Measurements from ENCODE around the gene TPK1. TPM values are rescaled to one million over a fixed set of nuclear protein-coding genes. Genes with fewer than 3 reads are reported as not detected.

TPK1 gene
- total RNA-seq, 5 donors from 2014 or later (not counting 1 experiment from before 2014, with no cell fraction given) = 19.1 to 31.6 (median 22.0) TPM

- no peaks in the 10 kb centered on the region for H3K27me3 Mint-ChIP-seq
- H3K9me3 ChIP-seq = no peaks in the 10 kb centered on the region
- H3K36me3 ChIP-seq (ENCODE audit: control insufficient read depth in 2 of 2, extremely low read depth in 1 of 2, insufficient read depth in 1 of 2, low read length in 1 of 2) = no peaks in the 10 kb centered on the region
- H3K27ac Mint-ChIP-seq = no peak overlapping the region
- no peak overlapping the region for H3K27ac ChIP-seq (ENCODE audit: low read length)
- no peaks in the 10 kb centered on the region for H3K4me1 ChIP-seq (ENCODE audit: control insufficient read depth in 1 of 2, extremely low read depth in 1 of 2, insufficient read depth in 2 of 2, low read length in 2 of 2)
- POLR2A ChIA-PET = no interaction called here
- ATAC-seq (replicated peaks in 1 of 4) = no peak
- H3K27me3 ChIP-seq (replicated peaks in 1 of 2; ENCODE audit: control insufficient read depth in 2 of 2, extremely low read depth in 1 of 2, insufficient read depth in 2 of 2, low read length in 1 of 2) = no peaks in the 10 kb centered on the region
- H3K36me3 Mint-ChIP-seq = peaks cover 47% of the 10 kb centered on the region
- no peaks in the 10 kb centered on the region for H3K4me1 Mint-ChIP-seq
- WGBS (ENCODE audit: insufficient coverage) = 100% methylated on average over 2 of the region's 3 CpGs
- no peak overlapping the region for H3K4me3 ChIP-seq (ENCODE audit: control insufficient read depth in 1 of 2, extremely low read depth in 1 of 2, low read length in 1 of 2)
- H3K4me3 Mint-ChIP-seq = no peak overlapping the region
- CTCF ChIA-PET = no interaction called here
- H3K9me3 Mint-ChIP-seq = peaks cover 0 to 2% (median 0%) of the 10 kb centered on the region in 3 donors
- no peak for DNase-seq
Observed at GRCh38 chr7:144606261-144606660, 229.6 kb downstream of the TPK1 start.

GRCh38 chr7:144596953-144597352 lies 238.9 kb downstream of the TPK1 start:
- Mint-ChIP-seq H3K27ac (no peak overlapping the region), H3K9me3 (peaks cover 25 to 41% (median 32%) of the 10 kb centered on the region in 3 donors), H3K27me3 (no peaks in the 10 kb centered on the region), H3K36me3 (peaks cover 69% of the 10 kb centered on the region), H3K4me3 (no peak overlapping the region), H3K4me1 (no peaks in the 10 kb centered on the region)
- no peak for DNase-seq
- Histone ChIP-seq H3K9me3 (peaks cover 10% of the 10 kb centered on the region), H3K27ac (ENCODE audit: low read length) (no peak overlapping the region), H3K27me3 (replicated peaks in 1 of 2; ENCODE audit: control insufficient read depth in 2 of 2, extremely low read depth in 1 of 2, insufficient read depth in 2 of 2, low read length in 1 of 2) (no peaks in the 10 kb centered on the region), H3K4me1 (ENCODE audit: control insufficient read depth in 1 of 2, extremely low read depth in 1 of 2, insufficient read depth in 2 of 2, low read length in 2 of 2) (no peaks in the 10 kb centered on the region), H3K36me3 (ENCODE audit: control insufficient read depth in 2 of 2, extremely low read depth in 1 of 2, insufficient read depth in 1 of 2, low read length in 1 of 2) (no peaks in the 10 kb centered on the region), H3K4me3 (ENCODE audit: control insufficient read depth in 1 of 2, extremely low read depth in 1 of 2, low read length in 1 of 2) (no peak overlapping the region)
- no CpG with 5 or more reads among the region's 4 CpGs for WGBS (ENCODE audit: insufficient coverage)
- ATAC-seq (replicated peaks in 1 of 4) = no peak
- CTCF ChIA-PET = no interaction called here
- POLR2A ChIA-PET = no interaction called here

GRCh38 chr7:144594580-144594979 lies 241.3 kb downstream of the TPK1 start:
- ChIA-PET POLR2A (no interaction called here), CTCF (no interaction called here)
- H3K27me3 ChIP-seq (replicated peaks in 1 of 2; ENCODE audit: control insufficient read depth in 2 of 2, extremely low read depth in 1 of 2, insufficient read depth in 2 of 2, low read length in 1 of 2) = no peaks in the 10 kb centered on the region
- H3K4me3 ChIP-seq (ENCODE audit: control insufficient read depth in 1 of 2, extremely low read depth in 1 of 2, low read length in 1 of 2) = no peak overlapping the region
- Mint-ChIP-seq H3K27ac (no peak overlapping the region), H3K4me3 (no peak overlapping the region), H3K4me1 (no peaks in the 10 kb centered on the region), H3K27me3 (no peaks in the 10 kb centered on the region), H3K36me3 (peaks cover 73% of the 10 kb centered on the region), H3K9me3 (peaks cover 21 to 41% (median 30%) of the 10 kb centered on the region in 3 donors)
- no peak overlapping the region for H3K27ac ChIP-seq (ENCODE audit: low read length)
- peaks cover 0 to 3% of the 10 kb centered on the region in 2 donors for H3K36me3 ChIP-seq (ENCODE audit: control insufficient read depth in 2 of 2, extremely low read depth in 1 of 2, insufficient read depth in 1 of 2, low read length in 1 of 2)
- no peaks in the 10 kb centered on the region for H3K4me1 ChIP-seq (ENCODE audit: control insufficient read depth in 1 of 2, extremely low read depth in 1 of 2, insufficient read depth in 2 of 2, low read length in 2 of 2)
- ATAC-seq (replicated peaks in 1 of 4) = no peak
- DNase-seq = no peak
- H3K9me3 ChIP-seq = peaks cover 10% of the 10 kb centered on the region

GRCh38 chr7:144588559-144589051 lies 247.2 kb downstream of the TPK1 start:
- CTCF ChIA-PET = interaction anchor here in 1 of 2 donors (0.8 kb wide), 1 partner anchor 1870 kb away, joined by 4 read pairs; no protein-coding TSS in a partner anchor
- Histone ChIP-seq H3K27me3 (replicated peaks in 1 of 2; ENCODE audit: control insufficient read depth in 2 of 2, extremely low read depth in 1 of 2, insufficient read depth in 2 of 2, low read length in 1 of 2) (no peaks in the 10 kb centered on the region), H3K36me3 (ENCODE audit: control insufficient read depth in 2 of 2, extremely low read depth in 1 of 2, insufficient read depth in 1 of 2, low read length in 1 of 2) (peaks cover 0 to 3% of the 10 kb centered on the region in 2 donors), H3K9me3 (no peaks in the 10 kb centered on the region), H3K4me1 (ENCODE audit: control insufficient read depth in 1 of 2, extremely low read depth in 1 of 2, insufficient read depth in 2 of 2, low read length in 2 of 2) (no peaks in the 10 kb centered on the region), H3K27ac (ENCODE audit: low read length) (no peak overlapping the region), H3K4me3 (ENCODE audit: control insufficient read depth in 1 of 2, extremely low read depth in 1 of 2, low read length in 1 of 2) (no peak overlapping the region)
- no peaks in the 10 kb centered on the region for H3K27me3 Mint-ChIP-seq
- no peak overlapping the region for H3K4me3 Mint-ChIP-seq
- 100% methylated on average over 1 of the region's 4 CpGs for WGBS (ENCODE audit: insufficient coverage)
- POLR2A ChIA-PET = no interaction called here
- H3K4me1 Mint-ChIP-seq = no peaks in the 10 kb centered on the region
- no peak overlapping the region for H3K27ac Mint-ChIP-seq
- peaks cover 4 to 5% (median 5%) of the 10 kb centered on the region in 3 donors for H3K9me3 Mint-ChIP-seq
- H3K36me3 Mint-ChIP-seq = peaks cover 54% of the 10 kb centered on the region
- ATAC-seq (replicated peaks in 1 of 4) = no peak
- DNase-seq = no peak

- peaks cover 0 to under 1% (median 0%) of the 10 kb centered on the region in 3 donors for H3K4me1 Mint-ChIP-seq
- H3K9me3 ChIP-seq = no peaks in the 10 kb centered on the region
- POLR2A ChIA-PET = no interaction called here
- ATAC-seq (replicated peaks in 1 of 4) = no peak
- H3K4me3 Mint-ChIP-seq = no peak overlapping the region
- no peaks in the 10 kb centered on the region for H3K27me3 Mint-ChIP-seq
- CTCF ChIA-PET = interaction anchor here in 1 of 2 donors (0.6 kb wide), 1 partner anchor 23 kb away, joined by 7 read pairs; no protein-coding TSS in a partner anchor
- no peaks in the 10 kb centered on the region for H3K27me3 ChIP-seq (replicated peaks in 1 of 2; ENCODE audit: control insufficient read depth in 2 of 2, extremely low read depth in 1 of 2, insufficient read depth in 2 of 2, low read length in 1 of 2)
- no peaks in the 10 kb centered on the region for H3K4me1 ChIP-seq (ENCODE audit: control insufficient read depth in 1 of 2, extremely low read depth in 1 of 2, insufficient read depth in 2 of 2, low read length in 2 of 2)
- H3K4me3 ChIP-seq (ENCODE audit: control insufficient read depth in 1 of 2, extremely low read depth in 1 of 2, low read length in 1 of 2) = no peak overlapping the region
- no peak overlapping the region for H3K27ac Mint-ChIP-seq
- DNase-seq = no peak
- peaks cover 0 to 3% of the 10 kb centered on the region in 2 donors for H3K36me3 ChIP-seq (ENCODE audit: control insufficient read depth in 2 of 2, extremely low read depth in 1 of 2, insufficient read depth in 1 of 2, low read length in 1 of 2)
- 88% methylated on average over 1 of the region's 1 CpG for WGBS (ENCODE audit: insufficient coverage)
- H3K36me3 Mint-ChIP-seq = peaks cover 52% of the 10 kb centered on the region
- H3K9me3 Mint-ChIP-seq = no peaks in the 10 kb centered on the region
- H3K27ac ChIP-seq (ENCODE audit: low read length) = no peak overlapping the region
Observed at GRCh38 chr7:144587701-144588100, 248.2 kb downstream of the TPK1 start.

GRCh38 chr7:144584726-144585125 lies 251.1 kb downstream of the TPK1 start:
- no peaks in the 10 kb centered on the region for H3K27me3 Mint-ChIP-seq
- Histone ChIP-seq H3K9me3 (no peaks in the 10 kb centered on the region), H3K27me3 (replicated peaks in 1 of 2; ENCODE audit: control insufficient read depth in 2 of 2, extremely low read depth in 1 of 2, insufficient read depth in 2 of 2, low read length in 1 of 2) (no peaks in the 10 kb centered on the region), H3K4me3 (ENCODE audit: control insufficient read depth in 1 of 2, extremely low read depth in 1 of 2, low read length in 1 of 2) (no peak overlapping the region), H3K27ac (ENCODE audit: low read length) (no peak overlapping the region), H3K36me3 (ENCODE audit: control insufficient read depth in 2 of 2, extremely low read depth in 1 of 2, insufficient read depth in 1 of 2, low read length in 1 of 2) (no peaks in the 10 kb centered on the region), H3K4me1 (ENCODE audit: control insufficient read depth in 1 of 2, extremely low read depth in 1 of 2, insufficient read depth in 2 of 2, low read length in 2 of 2) (no peaks in the 10 kb centered on the region)
- H3K4me1 Mint-ChIP-seq = peaks cover 0 to 4% (median 0%) of the 10 kb centered on the region in 3 donors
- ATAC-seq (replicated peaks in 1 of 4) (no peak), DNase-seq (no peak)
- no peak overlapping the region for H3K27ac Mint-ChIP-seq
- H3K4me3 Mint-ChIP-seq = no peak overlapping the region
- POLR2A ChIA-PET = no interaction called here
- WGBS (ENCODE audit: insufficient coverage) = 100% methylated on average over 1 of the region's 3 CpGs
- no peaks in the 10 kb centered on the region for H3K9me3 Mint-ChIP-seq
- CTCF ChIA-PET = no interaction called here
- peaks cover 51% of the 10 kb centered on the region for H3K36me3 Mint-ChIP-seq

GRCh38 chr7:144579687-144580086 lies 256.2 kb downstream of the TPK1 start:
- no peak for DNase-seq
- WGBS (ENCODE audit: insufficient coverage) = no CpG with 5 or more reads among the region's 1 CpG

More at GRCh38 chr7:144579687-144580086, 256.2 kb downstream of the TPK1 start:
- Histone ChIP-seq H3K36me3 (ENCODE audit: control insufficient read depth in 2 of 2, extremely low read depth in 1 of 2, insufficient read depth in 1 of 2, low read length in 1 of 2) (no peaks in the 10 kb centered on the region), H3K4me3 (ENCODE audit: control insufficient read depth in 1 of 2, extremely low read depth in 1 of 2, low read length in 1 of 2) (no peak overlapping the region), H3K27ac (ENCODE audit: low read length) (no peak overlapping the region), H3K27me3 (replicated peaks in 1 of 2; ENCODE audit: control insufficient read depth in 2 of 2, extremely low read depth in 1 of 2, insufficient read depth in 2 of 2, low read length in 1 of 2) (no peaks in the 10 kb centered on the region), H3K9me3 (no peaks in the 10 kb centered on the region), H3K4me1 (ENCODE audit: control insufficient read depth in 1 of 2, extremely low read depth in 1 of 2, insufficient read depth in 2 of 2, low read length in 2 of 2) (no peaks in the 10 kb centered on the region)
- Mint-ChIP-seq H3K27me3 (no peaks in the 10 kb centered on the region), H3K27ac (no peak overlapping the region), H3K9me3 (peaks cover 0 to 9% (median 2%) of the 10 kb centered on the region in 3 donors), H3K36me3 (peaks cover 66% of the 10 kb centered on the region), H3K4me3 (no peak overlapping the region), H3K4me1 (peaks cover 0 to 4% (median 0%) of the 10 kb centered on the region in 3 donors)
- ChIA-PET POLR2A (interaction anchor here in 1 of 2 donors (0.7 kb wide), 1 partner anchor 19 kb away, joined by 8 read pairs; no protein-coding TSS in a partner anchor), CTCF (no interaction called here)
- no peak for ATAC-seq (replicated peaks in 1 of 4)

All from T-cell (primary cell).